ENCODE results near the gene SNAP91. TPM values are rescaled to one million over a fixed set of nuclear protein-coding genes. Genes with fewer than 3 reads are reported as not detected.

Gene SNAP91
- total RNA-seq, 4 donors from 2014 or later = 1.8 to 18.1 TPM; not detected in 2

DNA sequence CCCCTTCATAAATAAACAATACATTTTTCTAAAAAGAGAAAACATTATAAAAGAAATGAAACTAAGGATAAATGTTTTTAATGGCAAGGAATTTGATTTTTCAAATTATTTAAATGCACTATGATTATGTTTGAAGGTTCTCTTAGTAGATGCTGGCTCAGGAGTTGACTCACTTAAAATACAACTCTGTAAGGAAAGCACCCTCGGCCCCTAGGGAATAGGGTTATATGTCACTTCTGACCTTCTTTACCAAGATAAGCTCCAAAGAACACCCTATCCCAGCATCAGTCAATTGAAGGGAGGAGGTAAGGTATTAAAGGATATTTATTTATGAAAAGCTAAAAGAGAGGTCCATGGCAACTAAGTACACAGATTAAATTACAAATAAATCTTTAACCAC is 6.8 kb downstream of the SNAP91 start:
- TF ChIP-seq, protein P1, sequence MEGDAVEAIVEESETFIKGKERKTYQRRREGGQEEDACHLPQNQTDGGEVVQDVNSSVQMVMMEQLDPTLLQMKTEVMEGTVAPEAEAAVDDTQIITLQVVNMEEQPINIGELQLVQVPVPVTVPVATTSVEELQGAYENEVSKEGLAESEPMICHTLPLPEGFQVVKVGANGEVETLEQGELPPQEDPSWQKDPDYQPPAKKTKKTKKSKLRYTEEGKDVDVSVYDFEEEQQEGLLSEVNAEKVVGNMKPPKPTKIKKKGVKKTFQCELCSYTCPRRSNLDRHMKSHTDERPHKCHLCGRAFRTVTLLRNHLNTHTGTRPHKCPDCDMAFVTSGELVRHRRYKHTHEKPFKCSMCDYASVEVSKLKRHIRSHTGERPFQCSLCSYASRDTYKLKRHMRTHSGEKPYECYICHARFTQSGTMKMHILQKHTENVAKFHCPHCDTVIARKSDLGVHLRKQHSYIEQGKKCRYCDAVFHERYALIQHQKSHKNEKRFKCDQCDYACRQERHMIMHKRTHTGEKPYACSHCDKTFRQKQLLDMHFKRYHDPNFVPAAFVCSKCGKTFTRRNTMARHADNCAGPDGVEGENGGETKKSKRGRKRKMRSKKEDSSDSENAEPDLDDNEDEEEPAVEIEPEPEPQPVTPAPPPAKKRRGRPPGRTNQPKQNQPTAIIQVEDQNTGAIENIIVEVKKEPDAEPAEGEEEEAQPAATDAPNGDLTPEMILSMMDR (IDR thresholded peaks at IDR 0.05) = no peak
- DNase-seq = no peak
- Histone ChIP-seq H3K4me1 (no peaks in the 10 kb centered on the region), H3K9me3 (no peaks in the 10 kb centered on the region), H3K27ac (no peak overlapping the region), H3K4me3 (no peak overlapping the region), H3K27me3 (no peaks in the 10 kb centered on the region), H3K36me3 (no peaks in the 10 kb centered on the region)
- intact Hi-C loops (cut with DNase I; ENCODE audit: low total_unique reads) = no loop called here

DNA sequence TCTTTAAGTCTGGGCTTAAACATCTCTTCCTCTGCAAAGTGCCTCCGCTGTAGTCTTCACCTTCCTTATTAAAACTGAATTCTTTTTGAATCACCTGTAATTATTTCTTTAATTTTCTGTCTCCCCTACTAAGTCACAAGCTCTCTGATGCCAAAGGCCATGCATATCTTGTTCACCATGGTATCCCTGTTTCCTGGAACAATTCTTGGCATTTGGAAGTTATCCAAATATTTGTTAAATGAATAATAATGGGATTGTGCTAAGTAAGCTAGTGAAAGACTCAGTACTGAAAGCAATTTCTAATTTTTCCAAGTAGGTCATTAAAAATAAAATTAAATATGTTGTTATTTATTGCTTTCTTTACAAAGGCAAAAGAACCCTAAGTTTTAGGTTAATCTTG is 12.2 kb downstream of the SNAP91 start:
- intact Hi-C loops (cut with DNase I; ENCODE audit: low total_unique reads) = no loop called here
- H3K36me3 ChIP-seq = no peaks in the 10 kb centered on the region
- no peaks in the 10 kb centered on the region for H3K9me3 ChIP-seq
- no peak overlapping the region for H3K4me3 ChIP-seq
- H3K27ac ChIP-seq = no peak overlapping the region
- H3K4me1 ChIP-seq = no peaks in the 10 kb centered on the region
- no peak for TF ChIP-seq POLR2A (IDR thresholded peaks at IDR 0.05)
- TF ChIP-seq, protein P1 (IDR thresholded peaks at IDR 0.05) = no peak
- DNase-seq = no peak
- H3K27me3 ChIP-seq = no peaks in the 10 kb centered on the region

DNA sequence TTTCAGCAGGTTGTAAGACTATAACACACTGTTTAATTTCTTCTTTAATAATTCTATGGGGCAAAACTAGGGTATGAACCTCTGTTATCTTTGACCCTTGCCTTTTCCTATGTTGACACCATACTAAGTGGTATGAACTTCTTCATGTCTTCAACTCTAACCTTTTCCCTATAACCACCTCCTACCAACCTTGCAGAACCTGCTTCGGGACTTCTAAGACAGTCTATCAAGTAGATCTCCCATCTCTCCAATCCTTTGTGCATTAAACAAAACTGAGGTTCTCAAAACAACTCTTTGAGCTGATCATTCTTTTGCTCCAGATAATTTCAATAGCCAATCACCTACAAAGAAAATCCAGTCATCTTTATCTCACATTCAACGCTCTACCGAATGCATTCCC is 23.4 kb downstream of the SNAP91 start:
- Histone ChIP-seq H3K4me3 (no peak overlapping the region), H3K36me3 (no peaks in the 10 kb centered on the region), H3K27ac (no peak overlapping the region), H3K9me3 (no peaks in the 10 kb centered on the region), H3K27me3 (no peaks in the 10 kb centered on the region), H3K4me1 (no peaks in the 10 kb centered on the region)
- no peak for DNase-seq
- TF ChIP-seq, protein P1 (IDR thresholded peaks at IDR 0.05) = no peak
- no peak for TF ChIP-seq POLR2A (IDR thresholded peaks at IDR 0.05)
- intact Hi-C loops (cut with DNase I; ENCODE audit: low total_unique reads) = no loop called here

DNA sequence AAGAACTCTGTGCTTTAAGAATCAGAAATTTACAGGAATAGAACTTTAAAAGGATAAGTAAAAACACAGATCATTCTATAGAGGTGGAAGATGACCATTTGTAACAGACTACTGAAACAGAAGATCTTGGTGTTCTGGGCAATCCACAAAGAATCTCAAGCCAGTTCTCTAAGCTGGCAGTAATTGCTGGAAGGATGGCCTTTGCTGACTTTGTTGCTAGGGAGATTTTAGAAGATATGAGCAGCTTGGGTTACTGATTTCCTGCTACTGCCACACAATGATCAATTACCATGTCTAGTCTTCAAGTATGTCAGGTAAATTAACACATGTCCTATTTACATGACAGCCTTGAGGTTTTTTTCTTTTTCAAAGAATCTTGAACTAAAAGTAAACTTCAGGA is 31.1 kb downstream of the SNAP91 start:
- Histone ChIP-seq H3K4me1 (no peaks in the 10 kb centered on the region), H3K27ac (no peak overlapping the region), H3K4me3 (no peak overlapping the region), H3K36me3 (no peaks in the 10 kb centered on the region), H3K9me3 (no peaks in the 10 kb centered on the region), H3K27me3 (no peaks in the 10 kb centered on the region)
- no peak for DNase-seq
- intact Hi-C loops (cut with DNase I; ENCODE audit: low total_unique reads) = no loop called here
- TF ChIP-seq POLR2A (IDR thresholded peaks at IDR 0.05) = no peak
- TF ChIP-seq, protein P1 (IDR thresholded peaks at IDR 0.05) = no peak

DNA sequence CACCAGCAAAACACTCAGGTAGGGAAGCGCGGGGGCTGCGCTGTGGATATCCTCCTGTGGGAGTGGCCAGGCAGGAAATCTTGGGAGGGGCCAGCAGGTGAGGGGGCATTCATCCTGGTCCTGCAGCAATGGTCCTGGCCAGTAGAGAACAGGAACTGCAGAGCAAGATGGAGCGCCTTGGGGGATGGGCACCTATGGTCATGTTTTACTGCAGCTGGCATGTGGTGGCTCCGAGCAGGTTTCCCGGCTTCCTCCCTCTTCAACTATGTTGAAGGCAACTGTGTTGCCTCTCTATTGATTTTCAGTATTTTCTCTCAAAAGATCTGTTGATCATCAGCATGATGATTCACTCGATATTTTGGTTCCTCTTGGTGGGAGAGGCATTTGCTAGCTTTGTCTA is 70.9 kb downstream of the SNAP91 start:
- no peak overlapping the region for H3K27ac ChIP-seq
- DNase-seq = no peak
- intact Hi-C loops (cut with DNase I; ENCODE audit: low total_unique reads) = no loop called here
- no peaks in the 10 kb centered on the region for H3K27me3 ChIP-seq
- TF ChIP-seq, protein P1 (IDR thresholded peaks at IDR 0.05) = no peak
- TF ChIP-seq POLR2A (IDR thresholded peaks at IDR 0.05) = no peak
- H3K36me3 ChIP-seq = no peaks in the 10 kb centered on the region
- H3K9me3 ChIP-seq = no peaks in the 10 kb centered on the region
- H3K4me1 ChIP-seq = no peaks in the 10 kb centered on the region
- H3K4me3 ChIP-seq = no peak overlapping the region
